Thyroid gland (tissue), 4 donors: ENCODE results near the gene MRPS6. TPM values are rescaled to one million over a fixed set of nuclear protein-coding genes. Genes with fewer than 3 reads are reported as not detected.

Source experiments
- DNase-seq, 2 donors: peaks; one replicate each; pipeline ENCODE4 v3.0.0-alpha.2; 2019
- H3K27ac ChIP-seq, 3 donors: fragments of 200-600 bp; sonication (generic); 1 replicate in 2 of 3; 2 replicates in 1 of 3; pipeline ENCODE4 v1.5.1; 2016 to 2019; ENCODE audit warnings: mild to moderate bottlenecking in 1 of 3, moderate library complexity in 1 of 3
- H3K27me3 ChIP-seq: fragments of 200-600 bp; sonication (generic); one replicate; pipeline ENCODE4 v1.5.1; 2019
- H3K36me3 ChIP-seq, 2 donors: fragments of 200-600 bp; sonication (generic); one replicate each; pipeline ENCODE4 v1.5.1; 2016 to 2019
- H3K4me1 ChIP-seq, 2 donors: fragments of 200-600 bp; sonication (generic); one replicate each; pipeline ENCODE4 v1.5.1; 2017 to 2019
- H3K4me3 ChIP-seq, 3 donors: fragments of 200-600 bp; sonication (generic); replicated peaks in 1 of 3; 1 replicate in 2 of 3; 2 replicates in 1 of 3; pipeline ENCODE4 v1.5.1; 2016; ENCODE audit warnings: mild to moderate bottlenecking in 1 of 3
- H3K9me3 ChIP-seq: fragments of 200-600 bp; sonication (generic); one replicate; pipeline ENCODE4 v1.5.1; 2017
- CTCF ChIP-seq, 6 experiments: fragments of 200-600 bp in 3 of 6; fragments of 450-650 bp in 3 of 6; sonication (generic) in 3 of 6; IDR thresholded peaks; one replicate each; pipeline ENCODE4 v1.5.1; 2016 to 2019; ENCODE audit warnings: antibody characterized with exemption in 6 of 6, mild to moderate bottlenecking in 2 of 6, inconsistent platforms in 1 of 6, moderate library complexity in 1 of 6
- POLR2A ChIP-seq, 2 donors: fragments of 450-650 bp; IDR thresholded peaks; one replicate each; pipeline ENCODE4 v1.6.1; 2017; ENCODE audit warnings: antibody characterized with exemption in 2 of 2, mild to moderate bottlenecking in 2 of 2, moderate library complexity in 1 of 2
- WGBS, 2 donors: methylation state at CpG; one replicate each; pipeline ENCODE4 v1.1.5; 2017; 5-methylcytosine and 5-hydroxymethylcytosine counted together
- intact Hi-C: fragments of 100-400 bp; cut with DNase I; formaldehyde crosslinking; loops from one replicate; pipeline ENCODE4 v1.15.1; 2023
- total RNA-seq, 4 donors: library from RNA; depleted of rRNA; stranded (reverse); fragments of >200 nt; gene quantifications; one replicate each; pipeline ENCODE4 v1.2.3, GENCODE V29; 2016

Gene MRPS6
- total RNA-seq, 4 donors from 2014 or later, result 64.9 to 104 (median 75.9) TPM

- peaks cover 9 to 10% of the 10 kb centered on the region in 2 donors for H3K4me1 ChIP-seq
- intact Hi-C loops, result no loop called here
These were observed 32.7 kb downstream of the MRPS6 start for GRCh38 chr21:34105947-34106541.

GRCh38 chr21:34107606-34108005 lies 34.2 kb downstream of the MRPS6 start:
- intact Hi-C loops, result no loop called here
- no peaks in the 10 kb centered on the region for H3K27me3 ChIP-seq
- no peak for TF ChIP-seq CTCF (IDR thresholded peaks at IDR 0.05)
- TF ChIP-seq POLR2A (IDR thresholded peaks at IDR 0.05), result no peak
- 94 to 96% methylated on average over 1 of the region's 1 CpG for WGBS, 2 donors
- no peak overlapping the region for H3K27ac ChIP-seq
- H3K4me1 ChIP-seq, result peaks cover 0 to 4% of the 10 kb centered on the region in 2 donors
- no peak overlapping the region for H3K4me3 ChIP-seq
- no peak for DNase-seq
- H3K36me3 ChIP-seq, result no peaks in the 10 kb centered on the region
- no peaks in the 10 kb centered on the region for H3K9me3 ChIP-seq

More at GRCh38 chr21:34105947-34106541, 32.7 kb downstream of the MRPS6 start:
- Histone ChIP-seq H3K9me3 (no peaks in the 10 kb centered on the region), H3K4me3 (no peak overlapping the region), H3K36me3 (no peaks in the 10 kb centered on the region), H3K27ac (no peak overlapping the region), H3K27me3 (no peaks in the 10 kb centered on the region)
- TF ChIP-seq POLR2A (IDR thresholded peaks at IDR 0.05) (no peak), CTCF (IDR thresholded peaks at IDR 0.05) (no peak)
- no peak for DNase-seq

GRCh38 chr21:34109075-34109474 lies 35.7 kb downstream of the MRPS6 start:
- TF ChIP-seq POLR2A (IDR thresholded peaks at IDR 0.05), result no peak
- TF ChIP-seq CTCF (IDR thresholded peaks at IDR 0.05), result no peak
- WGBS, 2 donors, result 92 to 95% methylated on average over 7 of the region's 7 CpGs
- DNase-seq, result no peak
- Histone ChIP-seq H3K36me3 (no peaks in the 10 kb centered on the region), H3K9me3 (no peaks in the 10 kb centered on the region), H3K4me1 (peaks cover 8 to 9% of the 10 kb centered on the region in 2 donors), H3K4me3 (no peak overlapping the region), H3K27me3 (no peaks in the 10 kb centered on the region), H3K27ac (peak overlapping the region in 1 of 3 donors; percentile 0)
- intact Hi-C loops, result no loop called here

- no peak for DNase-seq
- Histone ChIP-seq H3K4me1 (peaks cover 5 to 8% of the 10 kb centered on the region in 2 donors), H3K27ac (no peak overlapping the region), H3K27me3 (no peaks in the 10 kb centered on the region), H3K4me3 (no peak overlapping the region), H3K36me3 (no peaks in the 10 kb centered on the region), H3K9me3 (no peaks in the 10 kb centered on the region)
- intact Hi-C loops, result no loop called here
- TF ChIP-seq POLR2A (IDR thresholded peaks at IDR 0.05) (no peak), CTCF (IDR thresholded peaks at IDR 0.05) (no peak)
- WGBS, 2 donors, result 96 to 98% methylated on average over 8 of the region's 8 CpGs
These were observed 37.3 kb downstream of the MRPS6 start for GRCh38 chr21:34110594-34111202.

- peaks cover 5 to 8% of the 10 kb centered on the region in 2 donors for H3K4me1 ChIP-seq
- WGBS, 2 donors, result 92 to 96% methylated on average over 6 of the region's 6 CpGs
- no peak for TF ChIP-seq CTCF (IDR thresholded peaks at IDR 0.05)
- TF ChIP-seq POLR2A (IDR thresholded peaks at IDR 0.05), result no peak
- no peak overlapping the region for H3K4me3 ChIP-seq
- no peak overlapping the region for H3K27ac ChIP-seq
- H3K9me3 ChIP-seq, result no peaks in the 10 kb centered on the region
- intact Hi-C loops, result no loop called here
- H3K27me3 ChIP-seq, result no peaks in the 10 kb centered on the region
- no peak for DNase-seq
- H3K36me3 ChIP-seq, result no peaks in the 10 kb centered on the region
These were observed 39.1 kb downstream of the MRPS6 start for GRCh38 chr21:34112316-34113033.
